Fibroblast of lung (primary cell): Measurements from ENCODE around the gene PRICKLE4.

Experiments
- CTCF ChIP-seq, 2 donors: IDR thresholded peaks in 1 of 2; conservative IDR thresholded peaks in 1 of 2; 1 replicate in 1 of 2; 2 replicates in 1 of 2; pipeline ENCODE4 v1.5.1; 2011 to 2012; ENCODE audit warnings: low read length in 2 of 2, control low read depth in 1 of 2, inconsistent platforms in 1 of 2, low read depth in 1 of 2, mild to moderate bottlenecking in 1 of 2
- EZH2 ChIP-seq: IDR thresholded peaks from 2 replicates; pipeline ENCODE4 v1.5.1; 2012; ENCODE audit warnings: low read length, control low read depth, mild to moderate bottlenecking; ENCODE audit errors: missing control alignments

- TF ChIP-seq CTCF (conservative IDR thresholded peaks at IDR 0.05 in 1 of 2, IDR thresholded peaks at IDR 0.05 in 1 of 2; ENCODE audit: low read depth in 1 of 2, low read length in 2 of 2) (no peak), EZH2 (no peak)
Observed at GRCh38 chr6:41836022-41836659, 55.6 kb downstream of the PRICKLE4 start.
